ENCODE data around the gene TMEM131L. TPM values are rescaled to one million over a fixed set of nuclear protein-coding genes. Genes with fewer than 3 reads are reported as not detected.
"Not testable (repeated sequence)": the region's sequence is repeated elsewhere in the genome, so short reads cannot be mapped to it uniquely, and the experiment has no call there.

TMEM131L gene
- total and polyA plus RNA-seq, 3 donors from 2014 or later, result 9.1 to 15.0 (median 12.6) TPM

- peaks cover 4% of the 10 kb centered on the region for H3K4me1 ChIP-seq
Measured at GRCh38 chr4:153469031-153469430, 2.9 kb downstream of the TMEM131L start.

DNA sequence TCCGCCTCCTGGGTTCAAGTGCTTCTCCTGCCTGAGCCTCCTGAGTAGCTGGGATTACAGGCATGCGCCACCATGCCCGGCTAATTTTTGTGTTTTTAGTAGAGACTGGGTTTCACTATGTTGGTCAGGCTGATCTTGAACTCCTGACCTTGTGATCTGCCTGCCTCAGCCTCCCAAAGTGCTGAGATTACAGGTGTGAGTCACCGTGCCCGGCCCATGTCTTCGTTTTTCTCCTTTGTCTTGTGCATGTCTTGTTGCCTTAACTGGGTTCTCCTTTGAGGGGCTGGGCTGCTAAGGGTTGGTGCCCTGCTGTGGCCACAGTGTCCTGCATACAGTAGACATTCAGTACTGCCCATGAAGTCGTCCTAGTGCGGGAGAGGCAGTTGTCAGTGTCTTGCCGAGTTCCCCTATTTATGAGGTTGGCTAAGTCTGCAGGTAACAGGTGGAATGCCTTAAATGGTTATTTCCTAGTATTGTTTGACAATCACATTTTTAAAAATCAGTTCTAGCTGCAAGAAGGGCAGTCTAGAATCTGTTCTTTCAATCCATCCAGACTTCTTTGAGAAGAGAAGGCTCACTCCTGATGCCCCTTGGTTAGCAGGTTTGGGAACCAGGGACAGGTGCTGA lies 5.0 kb downstream of the TMEM131L start:
- H3K36me3 ChIP-seq (ENCODE audit: low read depth, missing control alignments); DNase-seq; H3K27ac ChIP-seq; H3K4me3 ChIP-seq; H3K9me3 ChIP-seq; H3K4me1 ChIP-seq; H3K27me3 ChIP-seq; intact Hi-C loops (cut with DNase I; ENCODE audit: low total_unique reads): not testable (repeated sequence)
- WGBS, 2 donors, result 93 to 95% methylated on average over 9 of the region's 9 CpGs

More at GRCh38 chr4:153469031-153469430, 2.9 kb downstream of the TMEM131L start:
- Histone ChIP-seq H3K4me3 (no peak overlapping the region), H3K27me3 (no peaks in the 10 kb centered on the region), H3K27ac (no peak overlapping the region), H3K9me3 (no peaks in the 10 kb centered on the region), H3K36me3 (ENCODE audit: low read depth, missing control alignments) (no peaks in the 10 kb centered on the region)
- intact Hi-C loops (cut with DNase I; ENCODE audit: low total_unique reads), result no loop called here
- DNase-seq, result no peak
- 55 to 83% methylated on average over 2 of the region's 2 CpGs for WGBS, 2 donors
- TF ChIP-seq POLR2A (IDR thresholded peaks at IDR 0.05), result no peak
- no peak for TF ChIP-seq CTCF (IDR thresholded peaks at IDR 0.05)

GRCh38 chr4:153471698-153472093 lies 5.5 kb downstream of the TMEM131L start:
- DNase-seq, result no peak

DNA sequence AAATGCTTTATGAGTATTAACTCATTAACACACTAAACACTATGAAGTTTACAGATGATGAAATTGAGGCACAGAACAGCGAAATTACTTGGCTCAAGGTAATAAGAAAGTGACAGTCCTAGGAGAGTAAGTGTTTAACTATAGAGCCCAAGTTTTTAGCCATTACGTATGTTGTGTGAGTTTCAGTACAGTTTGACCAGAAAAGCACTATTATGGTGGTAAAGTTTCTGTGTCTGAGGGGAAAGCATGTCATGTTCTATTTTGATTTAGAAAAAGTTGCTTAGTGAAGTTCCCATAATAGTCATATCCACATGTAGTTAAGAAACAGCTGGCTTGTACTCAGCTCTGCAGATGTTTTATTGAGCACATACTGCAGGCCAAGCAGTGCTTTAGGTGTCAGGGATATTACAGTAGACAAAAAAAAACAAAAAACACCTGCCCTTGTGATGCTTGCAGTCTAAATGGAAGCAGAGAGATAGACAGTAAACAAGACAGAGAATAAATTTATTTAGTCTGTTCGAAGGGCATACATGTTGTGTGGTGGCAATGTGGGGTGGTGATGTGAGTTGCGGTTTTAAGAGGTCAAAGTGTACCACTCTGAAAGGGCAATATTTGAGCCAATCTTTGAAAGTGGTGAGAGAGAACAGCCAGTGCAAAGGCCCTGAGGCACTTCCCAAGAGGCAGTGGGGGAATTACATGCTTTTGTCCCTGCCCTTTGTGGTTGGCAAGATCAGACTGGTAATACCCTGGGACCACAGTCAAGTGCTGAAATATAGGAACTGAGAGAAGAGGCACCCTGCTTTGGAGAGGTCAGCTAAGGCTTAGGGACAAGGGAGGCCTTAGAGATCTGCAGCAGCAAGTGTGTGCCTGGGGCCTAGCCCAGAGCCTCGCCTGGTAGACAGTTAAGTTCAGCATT lies 6.2 kb downstream of the TMEM131L start:
- no peak for TF ChIP-seq CTCF (IDR thresholded peaks at IDR 0.05)
- no peak for TF ChIP-seq POLR2A (IDR thresholded peaks at IDR 0.05)
- Histone ChIP-seq H3K4me3 (no peak overlapping the region), H3K27me3 (no peaks in the 10 kb centered on the region), H3K27ac (no peak overlapping the region), H3K4me1 (no peaks in the 10 kb centered on the region), H3K9me3 (no peaks in the 10 kb centered on the region), H3K36me3 (ENCODE audit: low read depth, missing control alignments) (no peaks in the 10 kb centered on the region)
- DNase-seq, result no peak
- intact Hi-C loops (cut with DNase I; ENCODE audit: low total_unique reads), result no loop called here
- WGBS, 2 donors, result 95 to 96% methylated on average over 5 of the region's 5 CpGs

More at GRCh38 chr4:153471698-153472093, 5.5 kb downstream of the TMEM131L start:
- Histone ChIP-seq H3K27me3 (no peaks in the 10 kb centered on the region), H3K36me3 (ENCODE audit: low read depth, missing control alignments) (no peaks in the 10 kb centered on the region), H3K4me3 (no peak overlapping the region), H3K9me3 (no peaks in the 10 kb centered on the region), H3K27ac (no peak overlapping the region), H3K4me1 (no peaks in the 10 kb centered on the region)
- WGBS, 2 donors, result 82 to 89% methylated on average over 5 of the region's 5 CpGs
- intact Hi-C loops (cut with DNase I; ENCODE audit: low total_unique reads), result no loop called here
- TF ChIP-seq CTCF (IDR thresholded peaks at IDR 0.05) (no peak), POLR2A (IDR thresholded peaks at IDR 0.05) (no peak)

DNA sequence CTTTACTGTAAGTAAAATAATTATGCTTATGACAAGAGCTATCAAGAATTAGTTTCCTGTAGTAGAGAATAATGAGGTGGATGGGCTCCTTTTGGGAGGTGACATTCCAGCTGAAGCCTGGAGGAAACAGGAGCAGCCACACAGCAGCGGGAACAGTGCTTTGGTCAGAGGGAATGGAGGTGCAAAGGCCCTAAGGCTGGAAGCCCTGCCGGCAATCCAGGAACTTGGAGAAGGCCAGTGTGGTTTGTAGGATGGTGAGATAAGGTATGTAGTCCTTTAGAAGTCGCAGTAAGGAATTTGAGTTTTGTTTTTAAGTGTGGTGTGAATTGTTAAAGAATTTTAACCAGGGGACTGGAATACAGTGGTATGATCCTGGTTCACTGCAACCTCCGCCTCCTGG lies 8.1 kb downstream of the TMEM131L start:
- H3K36me3 ChIP-seq (ENCODE audit: low read depth, missing control alignments), result no peaks in the 10 kb centered on the region
- H3K4me1 ChIP-seq, result no peaks in the 10 kb centered on the region
- H3K27ac ChIP-seq, result no peak overlapping the region
- WGBS, 2 donors, result 96 to 98% methylated on average over 4 of the region's 4 CpGs
- no peak overlapping the region for H3K4me3 ChIP-seq
- H3K27me3 ChIP-seq, result no peaks in the 10 kb centered on the region
- intact Hi-C loops (cut with DNase I; ENCODE audit: low total_unique reads), result no loop called here
- H3K9me3 ChIP-seq, result no peaks in the 10 kb centered on the region
- TF ChIP-seq CTCF (IDR thresholded peaks at IDR 0.05), result no peak
- TF ChIP-seq POLR2A (IDR thresholded peaks at IDR 0.05), result no peak
- DNase-seq, result no peak

All from testis (tissue), 3 donors.